SK-N-SH (cell line): Measurements from ENCODE around the gene PCDHGA1. TPM values are rescaled to one million over a fixed set of nuclear protein-coding genes. Genes with fewer than 3 reads are reported as not detected.

ENCODE experiments used
- CTCF ChIA-PET: fragments of 300-600, 350-600 bp; formaldehyde crosslinking; extraction: SDS; loops from one replicate; lab custom pipeline; 2021; lab: Yijun Ruan, JAX
- POLR2A ChIA-PET: fragments of 350-600 bp; sonication (Branson Sonifier 250); formaldehyde crosslinking; extraction: SDS; loops from one replicate; lab custom pipeline; 2020; ENCODE audit warnings: antibody characterized with exemption, inconsistent platforms; lab: Yijun Ruan, JAX
- DNase-seq: peaks from one replicate; pipeline ENCODE4 v3.0.0; 2012
- H2AFZ ChIP-seq: fragments of 200-600 bp; sonication (generic); 2 replicates; pipeline ENCODE4 v1.8.1; 2016; ENCODE audit warnings: antibody characterized with exemption, mild to moderate bottlenecking, low read depth
- H3F3A ChIP-seq: fragments of 200-600 bp; sonication (generic); replicated peaks from 2 replicates; pipeline ENCODE3; 2016; ENCODE audit warnings: antibody characterized with exemption, mild to moderate bottlenecking; ENCODE audit not compliant: insufficient read depth
- H3K27ac ChIP-seq, 2 experiments: fragments of 200-500 bp in 1 of 2; fragments of 200-600 bp in 1 of 2; sonication (Bioruptor generic) in 1 of 2; sonication (generic), shearing (Covaris generic) in 1 of 2; 2 replicates each; pipeline versions ENCODE4 v1.5.1 to v1.6.1; 2014 to 2016; ENCODE audit warnings: low read depth in 2 of 2, inconsistent platforms in 1 of 2, low read length in 1 of 2, mild to moderate bottlenecking in 1 of 2, mixed read lengths in 1 of 2
- H3K27me3 ChIP-seq: fragments of 200-600 bp; sonication (generic), shearing (Covaris generic); 2 replicates; pipeline ENCODE4 v1.6.1; 2016; ENCODE audit warnings: mixed run types; ENCODE audit not compliant: insufficient read depth
- H3K36me3 ChIP-seq, 2 experiments: fragments of 200-500 bp in 1 of 2; fragments of 200-600 bp in 1 of 2; sonication (Bioruptor generic) in 1 of 2; sonication (generic) in 1 of 2; replicated peaks in 1 of 2; 2 replicates each; pipeline versions ENCODE3 to v1.5.1; 2014 to 2016; ENCODE audit warnings: low read length in 1 of 2, mild to moderate bottlenecking in 1 of 2; ENCODE audit not compliant: insufficient read depth in 2 of 2, control insufficient read depth in 1 of 2
- H3K4me1 ChIP-seq, 2 experiments: fragments of 200-500 bp in 1 of 2; fragments of 200-600 bp in 1 of 2; sonication (Bioruptor generic) in 1 of 2; sonication (generic), shearing (Covaris generic) in 1 of 2; 2 replicates each; pipeline versions ENCODE4 v1.5.1 to v1.6.1; 2014 to 2016; ENCODE audit warnings: low read depth in 1 of 2, low read length in 1 of 2, mixed run types in 1 of 2; ENCODE audit not compliant: insufficient read depth in 2 of 2, control insufficient read depth in 1 of 2
- H3K4me2 ChIP-seq: fragments of 200-600 bp; sonication (generic), shearing (Covaris generic); 2 replicates; pipeline ENCODE4 v1.6.1; 2017; ENCODE audit warnings: mixed run types
- H3K4me3 ChIP-seq, 2 experiments: fragments of 200-500 bp in 1 of 2; fragments of 200-600 bp in 1 of 2; sonication (Bioruptor generic) in 1 of 2; sonication (generic), shearing (Covaris generic) in 1 of 2; 2 replicates each; pipeline versions ENCODE4 v1.5.1 to v1.8.1; 2014 to 2016; ENCODE audit warnings: low read depth in 2 of 2, inconsistent platforms in 1 of 2, low read length in 1 of 2, mild to moderate bottlenecking in 1 of 2, mixed read lengths in 1 of 2, moderate library complexity in 1 of 2
- H3K79me2 ChIP-seq: fragments of 200-600 bp; sonication (generic); 2 replicates; pipeline ENCODE4 v1.8.1; 2017; ENCODE audit warnings: mild to moderate bottlenecking; ENCODE audit not compliant: insufficient read depth
- H3K9ac ChIP-seq: fragments of 200-600 bp; sonication (generic); 2 replicates; pipeline ENCODE4 v1.6.1; 2017; ENCODE audit warnings: mixed run types
- H3K9me2 ChIP-seq: fragments of 200-600 bp; sonication (generic); 2 replicates; pipeline ENCODE4 v1.6.1; 2017; ENCODE audit warnings: mixed run types
- H3K9me3 ChIP-seq: fragments of 200-600 bp; sonication (generic); 2 replicates; pipeline ENCODE4 v1.6.1; 2017; ENCODE audit warnings: mixed run types, mild to moderate bottlenecking, moderate library complexity
- H4K20me1 ChIP-seq: fragments of 200-600 bp; sonication (generic); 2 replicates; pipeline ENCODE4 v1.6.1; 2017; ENCODE audit warnings: mild to moderate bottlenecking, mixed run types; ENCODE audit not compliant: insufficient read depth
- CHD2 ChIP-seq: fragments of 150-350 bp; IDR thresholded peaks from 2 replicates; pipeline ENCODE4 v1.6.1; 2018; ENCODE audit warnings: low read length; ENCODE audit not compliant: partially characterized antibody
- CTCF ChIP-seq: fragments of 200-600 bp; sonication (generic); IDR thresholded peaks from 2 replicates; pipeline ENCODE4 v1.6.1; 2017; ENCODE audit warnings: antibody characterized with exemption, mild to moderate bottlenecking, moderate library complexity
- EP300 ChIP-seq, 2 experiments: IDR thresholded peaks; 2 replicates each; pipeline versions ENCODE4 v1.4.0 to v1.6.1; 2012; ENCODE audit warnings: borderline replicate concordance in 1 of 2, low read depth in 1 of 2, low read length in 1 of 2
- FOSL2 ChIP-seq: IDR thresholded peaks from 2 replicates; pipeline ENCODE4 v1.4.0; 2012; ENCODE audit warnings: low read depth, mild to moderate bottlenecking, moderate library complexity, borderline replicate concordance
- FOXJ3 ChIP-seq: sonication (generic); formaldehyde crosslinking; IDR thresholded peaks from 2 replicates; pipeline ENCODE4 v1.5.1; 2020; ENCODE audit warnings: mild to moderate bottlenecking, missing genetic modification reagents
- FOXM1 ChIP-seq: IDR thresholded peaks from 2 replicates; pipeline ENCODE4 v1.4.0; 2012; ENCODE audit warnings: low read depth, mild to moderate bottlenecking
- GATA2 ChIP-seq: sonication (generic); formaldehyde crosslinking; IDR thresholded peaks from 2 replicates; pipeline ENCODE4 v1.5.0; 2020; ENCODE audit warnings: mild to moderate bottlenecking, missing genetic modification reagents
- IRF3 ChIP-seq: fragments of 150-350 bp; IDR thresholded peaks from 2 replicates; pipeline ENCODE4 v1.6.1; 2016; ENCODE audit warnings: mild to moderate bottlenecking, low read depth, low read length
- JUND ChIP-seq: IDR thresholded peaks from 2 replicates; pipeline ENCODE4 v1.4.0; 2012
- NFIC ChIP-seq: IDR thresholded peaks from 2 replicates; pipeline ENCODE4 v1.4.0; 2012; ENCODE audit warnings: borderline replicate concordance
- POLR2AphosphoS5 ChIP-seq: IDR thresholded peaks from 2 replicates; pipeline ENCODE4 v1.6.1; 2012; ENCODE audit warnings: low read depth, low read length
- RAD21 ChIP-seq: IDR thresholded peaks from 2 replicates; pipeline ENCODE4 v1.6.1; 2012; ENCODE audit warnings: mild to moderate bottlenecking, low read length
- RCOR1 ChIP-seq: fragments of 150-350 bp; IDR thresholded peaks from 2 replicates; pipeline ENCODE4 v1.6.1; 2017; ENCODE audit warnings: antibody characterized with exemption, low read length
- RXRA ChIP-seq: IDR thresholded peaks from 2 replicates; pipeline ENCODE4 v1.4.0; 2012; ENCODE audit warnings: low read depth, mild to moderate bottlenecking, borderline replicate concordance
- SIN3A ChIP-seq: IDR thresholded peaks from 2 replicates; pipeline ENCODE4 v1.6.1; 2012; ENCODE audit warnings: low read depth, mild to moderate bottlenecking, low read length, moderate library complexity, borderline replicate concordance
- SMC3 ChIP-seq: IDR thresholded peaks from 2 replicates; pipeline ENCODE4 v1.6.1; 2012; ENCODE audit warnings: low read depth, low read length, improper control_type of control experiment
- TAF1 ChIP-seq: IDR thresholded peaks from 2 replicates; pipeline ENCODE4 v1.6.1; 2012; ENCODE audit warnings: low read depth, mild to moderate bottlenecking, low read length, moderate library complexity, borderline replicate concordance
- YY1 ChIP-seq: IDR thresholded peaks from 2 replicates; pipeline ENCODE4 v1.4.0; 2012; ENCODE audit warnings: low read depth, mild to moderate bottlenecking
- WGBS: methylation state at CpG from one replicate; pipeline ENCODE4 v1.1.6; 2017; ENCODE audit warnings: low lambda C conversion rate; 5-methylcytosine and 5-hydroxymethylcytosine counted together
- polyA plus RNA-seq, 3 experiments: library from polyadenylated mRNA; depleted of rRNA; stranded (reverse); fragments of >200 nt; gene quantifications; 2 replicates each; pipeline ENCODE4 v1.2.3, GENCODE V29; 2012
- TF ChIP-seq, protein P1 (sequence below): fragments of 150-350 bp; IDR thresholded peaks from 2 replicates; pipeline ENCODE4 v1.6.1; 2017; ENCODE audit warnings: antibody characterized with exemption, low read length, low read depth, borderline replicate concordance
- TF ChIP-seq, protein P2 (sequence below): IDR thresholded peaks from 2 replicates; pipeline ENCODE4 v1.4.0; 2012; ENCODE audit warnings: low read depth

The PCDHGA1 gene
- polyA plus RNA-seq, 1 of the 3 experiments (the other 2 are of a cell fraction) = 1.2 TPM

DNA sequence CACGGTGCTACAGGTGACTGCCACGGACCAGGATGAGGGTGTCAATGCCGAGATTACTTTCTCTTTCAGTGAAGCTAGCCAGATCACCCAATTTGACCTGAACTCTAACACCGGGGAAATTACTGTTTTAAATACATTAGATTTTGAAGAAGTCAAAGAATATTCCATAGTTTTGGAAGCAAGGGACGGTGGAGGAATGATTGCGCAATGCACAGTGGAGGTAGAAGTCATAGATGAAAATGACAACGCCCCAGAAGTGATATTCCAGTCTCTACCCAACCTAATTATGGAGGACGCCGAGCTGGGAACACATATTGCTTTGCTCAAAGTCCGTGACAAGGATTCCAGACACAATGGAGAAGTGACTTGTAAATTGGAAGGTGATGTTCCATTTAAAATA, 58.3 kb downstream of the PCDHGA1 start:
- ChIA-PET POLR2A (no interaction called here), CTCF (interaction anchor here (1.1 to 1.4 kb wide), 2 partner anchors 136 to 514 kb away, joined by 3 to 4 read pairs; no protein-coding TSS in a partner anchor)

More for the DNA sequence above, 58.3 kb downstream of the PCDHGA1 start:
- Histone ChIP-seq H3K4me2 (no peak overlapping the region), H3K4me3 (no peak overlapping the region; a peak in 1 of 4 replicates), H3K9me2 (no peaks in the 10 kb centered on the region), H3K27me3 (no peaks in the 10 kb centered on the region), H3K36me3 (peaks cover 0 to 17% of the 10 kb centered on the region in 2 experiments), H3K4me1 (no peaks in the 10 kb centered on the region), H3K79me2 (0 out of 2 replicates have a peak, but pooled peaks cover 5% of the 10 kb centered on the region), H3K9me3 (peaks cover 6% of the 10 kb centered on the region; the same call in 1 of the 2 replicates), H4K20me1 (no peaks in the 10 kb centered on the region), H2AFZ (no peak overlapping the region), H3F3A (no peaks in the 10 kb centered on the region), H3K9ac (no peak overlapping the region), H3K27ac (no peak overlapping the region)
- 70% methylated on average over 10 of the region's 10 CpGs for WGBS
- TF ChIP-seq FOXJ3 (CRISPR knock-in tag) (no peak), FOXM1 (no peak), GATA2 (CRISPR knock-in tag) (no peak), YY1 (no peak), IRF3 (no peak), SIN3A (no peak), CTCF (no peak), POLR2AphosphoS5 (no peak), JUND (no peak), RAD21 (no peak), FOSL2 (no peak), RXRA (no peak), RCOR1 (no peak), SMC3 (no peak), CHD2 (no peak), NFIC (no peak), TAF1 (no peak), EP300 (IDR thresholded peaks at IDR 0.05; ENCODE audit: borderline replicate concordance in 1 of 2, low read depth in 1 of 2, low read length in 1 of 2) (no peak)
- TF ChIP-seq, protein P1, sequence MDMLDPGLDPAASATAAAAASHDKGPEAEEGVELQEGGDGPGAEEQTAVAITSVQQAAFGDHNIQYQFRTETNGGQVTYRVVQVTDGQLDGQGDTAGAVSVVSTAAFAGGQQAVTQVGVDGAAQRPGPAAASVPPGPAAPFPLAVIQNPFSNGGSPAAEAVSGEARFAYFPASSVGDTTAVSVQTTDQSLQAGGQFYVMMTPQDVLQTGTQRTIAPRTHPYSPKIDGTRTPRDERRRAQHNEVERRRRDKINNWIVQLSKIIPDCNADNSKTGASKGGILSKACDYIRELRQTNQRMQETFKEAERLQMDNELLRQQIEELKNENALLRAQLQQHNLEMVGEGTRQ = no peak
- TF ChIP-seq, protein P2, sequence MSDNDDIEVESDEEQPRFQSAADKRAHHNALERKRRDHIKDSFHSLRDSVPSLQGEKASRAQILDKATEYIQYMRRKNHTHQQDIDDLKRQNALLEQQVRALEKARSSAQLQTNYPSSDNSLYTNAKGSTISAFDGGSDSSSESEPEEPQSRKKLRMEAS = no peak
- no peak for DNase-seq
